ENCODE results near the gene PRIM2.
"Not testable (repeated sequence)": the region's sequence is repeated elsewhere in the genome, so short reads cannot be mapped to it uniquely, and the experiment has no call there.

The PRIM2 gene

GRCh38 chr6:57365076-57365583 is 47.7 kb downstream of the PRIM2 start:
- H3K27ac ChIP-seq, result not testable (repeated sequence)

GRCh38 chr6:57368965-57369731 is 51.7 kb downstream of the PRIM2 start:
- not testable (repeated sequence) for H3K27ac ChIP-seq

- H3K27ac ChIP-seq, result peak overlapping the region; percentile 32
Observed at GRCh38 chr6:57371779-57372178, 54.3 kb downstream of the PRIM2 start.

- H3K27ac ChIP-seq, result not testable (repeated sequence)
Observed at GRCh38 chr6:57374764-57375163, 57.3 kb downstream of the PRIM2 start.

- not testable (repeated sequence) for H3K27ac ChIP-seq
Observed at GRCh38 chr6:57376083-57376482, 58.7 kb downstream of the PRIM2 start.

GRCh38 chr6:57389038-57389592 is 71.7 kb downstream of the PRIM2 start:
- H3K27ac ChIP-seq, result not testable (repeated sequence)

GRCh38 chr6:57390818-57391217 is 73.4 kb downstream of the PRIM2 start:
- not testable (repeated sequence) for H3K27ac ChIP-seq

- H3K27ac ChIP-seq, result not testable (repeated sequence)
Observed at GRCh38 chr6:57392047-57392446, 74.6 kb downstream of the PRIM2 start.

GRCh38 chr6:57419341-57419740 is 101.9 kb downstream of the PRIM2 start:
- not testable (repeated sequence) for H3K27ac ChIP-seq

- TF ChIP-seq ZFX (IDR thresholded peaks at IDR 0.05; ENCODE audit: borderline replicate concordance) (no peak), CTCF (IDR thresholded peaks at IDR 0.05) (no peak)
- H3K27ac ChIP-seq, result no peak overlapping the region
Observed at GRCh38 chr6:57421503-57421902, 104.1 kb downstream of the PRIM2 start.

- no peak overlapping the region for H3K27ac ChIP-seq
- TF ChIP-seq ZFX (IDR thresholded peaks at IDR 0.05; ENCODE audit: borderline replicate concordance) (no peak), CTCF (IDR thresholded peaks at IDR 0.05) (no peak)
Observed at GRCh38 chr6:57423468-57423867, 106.0 kb downstream of the PRIM2 start.

GRCh38 chr6:57431742-57432141 is 114.3 kb downstream of the PRIM2 start:
- not testable (repeated sequence) for H3K27ac ChIP-seq

GRCh38 chr6:57432157-57432556 is 114.7 kb downstream of the PRIM2 start:
- no peak overlapping the region for H3K27ac ChIP-seq

More at GRCh38 chr6:57432157-57432556, 114.7 kb downstream of the PRIM2 start:
- no peak for TF ChIP-seq CTCF (IDR thresholded peaks at IDR 0.05)
- no peak for TF ChIP-seq ZFX (IDR thresholded peaks at IDR 0.05; ENCODE audit: borderline replicate concordance)

Data from 22Rv1 (cell line).